IPS-NIHi7 (cell line): ENCODE measurements around the gene OR4E2.
A peak's percentile ranks its signal among the peaks of the same experiment; 100 is the strongest.
"Not testable (repeated sequence)": the region's sequence is repeated elsewhere in the genome, so short reads cannot be mapped to it uniquely, and the experiment has no call there.

Experiments used
- DNase-seq: peaks from one replicate; pipeline ENCODE4 v3.0.0; 2012; ENCODE audit warnings: mixed read lengths; ENCODE audit errors: extremely low spot score

The OR4E2 gene

GRCh38 chr14:21694425-21694824 lies 40.8 kb downstream of the OR4E2 start:
- DNase-seq: no peak

GRCh38 chr14:21697662-21698061 lies 44.0 kb downstream of the OR4E2 start:
- DNase-seq: not testable (repeated sequence)

DNA sequence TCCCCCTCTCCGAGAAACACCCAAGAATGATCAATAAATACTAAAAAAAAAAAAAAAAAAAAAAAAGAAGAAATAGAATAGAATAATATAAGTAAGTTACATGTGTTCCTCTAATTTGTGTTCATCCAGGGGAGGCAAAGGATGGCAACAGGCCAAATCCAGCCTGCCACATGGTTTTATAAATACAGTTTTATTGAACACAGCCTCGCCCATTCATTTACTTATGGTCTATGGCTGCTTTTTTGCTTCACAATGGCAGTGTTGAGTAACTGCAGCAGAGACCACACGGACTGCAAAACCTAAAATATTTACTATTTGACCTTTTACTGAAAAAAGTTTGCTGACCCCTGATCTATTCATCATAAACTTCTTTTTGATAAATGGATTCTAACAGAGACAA lies 44.9 kb downstream of the OR4E2 start:
- not testable (repeated sequence) for DNase-seq

DNA sequence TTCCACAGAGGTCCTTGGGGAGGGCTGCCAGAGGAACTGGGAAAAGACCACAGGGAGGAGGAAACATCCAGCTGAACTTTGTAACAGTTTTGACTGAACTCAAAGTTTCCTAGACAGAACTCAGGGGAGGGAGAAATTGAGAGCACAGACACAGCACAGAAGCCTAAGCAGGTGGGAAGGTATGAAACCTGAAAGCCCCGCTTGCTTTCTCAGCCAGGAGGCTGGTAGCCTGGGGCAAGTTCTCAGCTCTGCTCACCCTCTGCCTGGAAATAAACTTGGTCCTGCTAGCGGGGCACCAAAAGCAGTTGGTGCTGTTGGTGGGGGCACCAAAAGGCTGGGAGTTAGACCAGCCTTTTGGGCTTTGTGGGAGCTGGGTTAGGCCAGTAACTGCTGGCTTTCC lies 45.9 kb downstream of the OR4E2 start:
- DNase-seq: no peak

- no peak for DNase-seq
Measured at GRCh38 chr14:21702316-21702715, 48.7 kb downstream of the OR4E2 start.

DNA sequence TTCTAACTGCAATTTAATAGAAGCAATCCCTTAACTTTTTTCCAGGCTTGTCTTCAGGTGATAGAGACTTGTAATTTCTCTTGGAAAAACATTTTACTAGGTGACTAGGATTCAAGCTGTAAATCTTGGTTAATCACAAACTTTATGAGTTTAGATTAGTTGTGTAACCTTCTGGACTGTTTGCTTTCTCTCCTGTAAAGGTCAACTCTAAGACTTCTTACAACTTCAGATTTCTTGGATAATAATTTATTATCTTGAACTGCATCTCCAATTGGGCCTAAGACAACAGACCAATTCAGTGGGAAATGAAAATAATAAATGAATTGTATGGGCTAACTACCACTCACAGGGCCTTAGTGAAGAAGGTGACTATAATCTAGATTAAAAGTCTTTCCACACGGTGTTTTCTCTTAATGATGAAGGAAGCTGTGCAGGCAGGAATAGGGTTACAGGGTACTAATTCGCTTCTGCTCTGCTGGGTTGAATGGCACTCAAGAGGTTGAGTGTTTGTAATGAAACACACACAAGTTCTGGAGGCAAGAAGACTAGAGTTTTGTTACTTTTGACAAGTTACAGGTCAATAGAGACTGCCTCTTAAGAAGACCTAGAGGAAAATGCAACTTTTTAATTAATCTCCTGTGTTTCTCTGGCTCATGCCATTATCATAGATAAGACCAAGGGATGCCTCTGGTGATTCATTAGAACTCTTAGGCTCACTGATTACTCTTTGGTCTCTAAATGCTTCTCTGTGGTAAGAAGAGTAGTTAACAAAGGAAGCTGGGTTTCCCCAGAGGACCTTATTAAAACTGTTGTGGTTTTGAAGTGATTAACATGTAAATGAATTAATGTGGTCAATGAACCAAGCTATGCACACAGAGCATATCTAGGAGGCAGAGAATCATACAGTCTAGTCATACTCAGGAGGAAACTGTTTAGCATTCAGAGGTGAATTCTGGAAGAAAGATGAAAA lies 50.0 kb downstream of the OR4E2 start:
- DNase-seq: no peak

- no peak for DNase-seq
Measured at GRCh38 chr14:21704338-21704737, 50.7 kb downstream of the OR4E2 start.

GRCh38 chr14:21711360-21711961 lies 57.8 kb downstream of the OR4E2 start:
- peak; percentile 45 for DNase-seq

DNA sequence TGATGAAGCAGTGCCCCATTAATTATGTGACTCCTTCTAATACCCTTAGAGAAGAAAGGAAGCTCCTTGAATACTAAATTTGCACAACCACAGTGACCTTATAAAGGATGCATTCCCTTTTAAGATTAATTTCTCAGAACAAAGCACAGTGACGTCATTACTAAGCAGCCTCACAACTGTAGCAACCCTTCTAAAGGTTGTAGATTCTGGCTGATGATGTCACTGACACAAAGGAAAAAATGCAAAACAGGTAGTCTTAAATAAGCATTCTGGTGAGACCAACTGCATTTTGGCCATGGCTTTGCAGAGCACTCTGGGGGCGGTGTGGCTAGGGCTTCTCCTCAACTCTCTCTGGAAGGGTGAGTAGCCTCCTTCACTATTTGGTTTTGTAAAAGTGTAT lies 58.4 kb downstream of the OR4E2 start:
- DNase-seq: no peak

GRCh38 chr14:21714318-21714929 lies 60.8 kb downstream of the OR4E2 start:
- no peak for DNase-seq
